HepG2 (cell line): ENCODE measurements around the gene AVPR2. TPM values are rescaled to one million over a fixed set of nuclear protein-coding genes. Genes with fewer than 3 reads are reported as not detected.
A peak's percentile ranks its signal among the peaks of the same experiment; 100 is the strongest.

Experiments
- ATF7 ChIP-seq, 2 experiments: fragments of 450-650 bp in 1 of 2; sonication (generic) in 1 of 2; formaldehyde crosslinking in 1 of 2; IDR thresholded peaks; 2 replicates each; pipeline versions ENCODE4 v1.4.0 to v1.6.1; 2016 to 2020; ENCODE audit warnings: antibody characterized with exemption in 1 of 2, mild to moderate bottlenecking in 1 of 2, missing genetic modification reagents in 1 of 2
- BHLHE40 ChIP-seq: IDR thresholded peaks from 2 replicates; pipeline ENCODE4 v1.6.1; 2011; ENCODE audit warnings: low read length, improper control_type of control experiment
- CEBPB ChIP-seq: IDR thresholded peaks from 2 replicates; pipeline ENCODE4 v1.6.1; 2011; ENCODE audit warnings: low read depth, low read length, improper control_type of control experiment, borderline replicate concordance
- CREM ChIP-seq, 2 experiments: sonication (generic) in 1 of 2; formaldehyde crosslinking in 1 of 2; IDR thresholded peaks; 2 replicates each; pipeline versions ENCODE4 v1.4.0 to v1.6.1; 2016 to 2020; ENCODE audit warnings: antibody characterized with exemption in 1 of 2, mild to moderate bottlenecking in 1 of 2, missing genetic modification reagents in 1 of 2
- EZH2 ChIP-seq: conservative IDR thresholded peaks from 2 replicates; pipeline ENCODE4 v1.6.1; 2012; ENCODE audit warnings: mild to moderate bottlenecking, low read depth, low read length, moderate library complexity
- HNF4G ChIP-seq, 2 experiments: sonication (generic) in 1 of 2; formaldehyde crosslinking in 1 of 2; IDR thresholded peaks; 2 replicates each; pipeline versions ENCODE4 v1.4.0 to v1.6.1; 2011 to 2020; ENCODE audit warnings: borderline replicate concordance in 2 of 2, low read depth in 2 of 2, mild to moderate bottlenecking in 2 of 2, low read length in 1 of 2, missing genetic modification reagents in 1 of 2, moderate library complexity in 1 of 2
- JUNB ChIP-seq: sonication (generic); formaldehyde crosslinking; IDR thresholded peaks from 2 replicates; pipeline ENCODE4 v1.8.0; 2022; ENCODE audit warnings: missing genetic modification reagents, mild to moderate bottlenecking, borderline replicate concordance
- KAT2B ChIP-seq: fragments of 150-350 bp; IDR thresholded peaks from 2 replicates; pipeline ENCODE4 v1.6.1; 2014; ENCODE audit warnings: low read depth, low read length, borderline replicate concordance
- NFE2 ChIP-seq: sonication (generic); formaldehyde crosslinking; IDR thresholded peaks from 2 replicates; pipeline ENCODE4 v1.4.0; 2020; ENCODE audit warnings: missing genetic modification reagents
- PHB2 ChIP-seq: fragments of 450-650 bp; IDR thresholded peaks from 2 replicates; pipeline ENCODE4 v1.6.1; 2018; ENCODE audit not compliant: partially characterized antibody
- SAP130 ChIP-seq: IDR thresholded peaks from 2 replicates; pipeline ENCODE4 v1.6.1; 2016; ENCODE audit warnings: low read depth
- SMARCE1 ChIP-seq: fragments of 450-650 bp; IDR thresholded peaks from 2 replicates; pipeline ENCODE4 v1.6.1; 2017; ENCODE audit warnings: borderline replicate concordance
- SSRP1 ChIP-seq: IDR thresholded peaks from 2 replicates; pipeline ENCODE4 v1.6.1; 2016; ENCODE audit warnings: control low read depth
- TCF12 ChIP-seq, 2 experiments: fragments of 450-650 bp in 1 of 2; sonication (generic) in 1 of 2; formaldehyde crosslinking in 1 of 2; IDR thresholded peaks; 2 replicates each; pipeline versions ENCODE4 v1.6.1 to v1.8.0; 2017 to 2022; ENCODE audit warnings: antibody characterized with exemption in 1 of 2, mild to moderate bottlenecking in 1 of 2, missing genetic modification reagents in 1 of 2, moderate library complexity in 1 of 2
- ZFP37 ChIP-seq: sonication (generic); formaldehyde crosslinking; IDR thresholded peaks from 2 replicates; pipeline ENCODE4 v1.4.0; 2020; ENCODE audit warnings: missing genetic modification reagents, borderline replicate concordance
- ZNF3 ChIP-seq: IDR thresholded peaks from 2 replicates; pipeline ENCODE4 v1.7.0; 2017; ENCODE audit warnings: inconsistent platforms
- ZNF383 ChIP-seq: sonication (generic); formaldehyde crosslinking; IDR thresholded peaks from 2 replicates; pipeline ENCODE4 v1.4.0; 2020; ENCODE audit warnings: missing genetic modification reagents, mild to moderate bottlenecking, borderline replicate concordance
- ZNF446 ChIP-seq: sonication (generic); formaldehyde crosslinking; IDR thresholded peaks from 2 replicates; pipeline ENCODE4 v1.5.0; 2020; ENCODE audit warnings: mild to moderate bottlenecking, missing genetic modification reagents
- ZNF883 ChIP-seq: sonication (generic); formaldehyde crosslinking; IDR thresholded peaks from 2 replicates; pipeline ENCODE4 v1.5.1; 2020; ENCODE audit warnings: mild to moderate bottlenecking, missing genetic modification reagents; ENCODE audit errors: not compliant biosample characterization
- ZSCAN29 ChIP-seq: sonication (generic); formaldehyde crosslinking; conservative IDR thresholded peaks from 2 replicates; pipeline ENCODE4 v1.4.0; 2020; ENCODE audit warnings: mild to moderate bottlenecking, missing genetic modification reagents
- polyA plus RNA-seq, 8 experiments: library from polyadenylated mRNA; depleted of rRNA in 3 of 8; stranded (reverse) in 7 of 8; unstranded in 1 of 8; fragments of >200 nt; fragmentation: Illumina TruSeq in 4 of 8; extraction: Trizol in 4 of 8; gene quantifications; 2 replicates each; pipeline versions ENCODE4 v1.2.1 to v1.2.3, GENCODE V29; 2011 to 2016; ENCODE audit warnings: low read depth in 4 of 8, missing spikeins in 1 of 8, mixed read lengths in 1 of 8; ENCODE audit not compliant: insufficient read depth in 1 of 8
- total RNA-seq, 5 experiments: library from RNA; depleted of rRNA; stranded (reverse); fragments of >200 nt; fragmentation: Illumina TruSeq; extraction: Trizol; gene quantifications; 2 replicates each; pipeline ENCODE4 v1.2.3, GENCODE V29; 2016; ENCODE audit warnings: low read depth in 1 of 5
- TF ChIP-seq, protein P1 (sequence below): sonication (generic); formaldehyde crosslinking; IDR thresholded peaks from 2 replicates; pipeline ENCODE4 v1.5.0; 2020; ENCODE audit warnings: mild to moderate bottlenecking, missing genetic modification reagents, borderline replicate concordance
- TF ChIP-seq, protein P2 (sequence below): IDR thresholded peaks from 2 replicates; pipeline ENCODE4 v1.6.1; 2016; ENCODE audit warnings: missing genetic modification reagents, missing compliant biosample characterization

AVPR2 gene
- total and polyA plus RNA-seq, 2 of the 13 experiments (the other 11 are each of a cell fraction or from before 2014, with no cell fraction given), result not detected

DNA sequence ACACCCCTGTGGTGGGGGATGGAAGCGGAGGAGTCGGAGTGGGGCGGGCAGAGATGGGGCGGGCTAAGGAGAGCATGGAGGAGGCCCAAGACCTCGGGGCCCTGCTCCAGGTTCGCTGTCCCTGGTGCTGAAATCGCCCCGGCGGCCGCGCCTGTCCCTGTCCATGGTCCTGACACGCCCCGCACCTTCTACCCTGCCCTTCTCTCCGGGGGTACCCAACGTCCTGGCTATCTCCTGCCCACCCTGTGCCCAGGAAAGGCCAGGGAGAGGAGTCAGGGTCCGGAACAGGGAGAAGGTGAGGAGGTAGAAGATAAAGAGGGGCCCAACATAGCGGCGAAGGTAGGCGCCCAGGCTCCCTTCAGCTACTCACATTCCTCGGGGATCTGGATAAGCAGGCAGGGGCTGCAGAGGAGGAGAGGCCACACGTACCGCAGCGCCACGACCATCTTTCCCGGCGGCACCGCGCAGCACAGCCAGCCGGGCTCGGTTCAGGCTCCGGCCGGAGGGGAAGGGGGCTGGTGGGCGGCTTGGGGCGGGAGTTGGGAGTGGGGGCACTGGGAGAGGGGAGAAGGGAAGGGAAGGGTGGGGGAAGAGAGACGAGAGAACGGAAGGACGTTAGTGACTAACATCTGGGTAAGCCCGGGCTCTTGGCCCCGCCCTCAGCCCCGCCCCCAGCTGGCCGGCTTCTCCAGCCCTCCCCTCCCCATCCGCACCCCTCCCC is 28.9 kb upstream of the AVPR2 start (continued):
- TF ChIP-seq, protein P1, sequence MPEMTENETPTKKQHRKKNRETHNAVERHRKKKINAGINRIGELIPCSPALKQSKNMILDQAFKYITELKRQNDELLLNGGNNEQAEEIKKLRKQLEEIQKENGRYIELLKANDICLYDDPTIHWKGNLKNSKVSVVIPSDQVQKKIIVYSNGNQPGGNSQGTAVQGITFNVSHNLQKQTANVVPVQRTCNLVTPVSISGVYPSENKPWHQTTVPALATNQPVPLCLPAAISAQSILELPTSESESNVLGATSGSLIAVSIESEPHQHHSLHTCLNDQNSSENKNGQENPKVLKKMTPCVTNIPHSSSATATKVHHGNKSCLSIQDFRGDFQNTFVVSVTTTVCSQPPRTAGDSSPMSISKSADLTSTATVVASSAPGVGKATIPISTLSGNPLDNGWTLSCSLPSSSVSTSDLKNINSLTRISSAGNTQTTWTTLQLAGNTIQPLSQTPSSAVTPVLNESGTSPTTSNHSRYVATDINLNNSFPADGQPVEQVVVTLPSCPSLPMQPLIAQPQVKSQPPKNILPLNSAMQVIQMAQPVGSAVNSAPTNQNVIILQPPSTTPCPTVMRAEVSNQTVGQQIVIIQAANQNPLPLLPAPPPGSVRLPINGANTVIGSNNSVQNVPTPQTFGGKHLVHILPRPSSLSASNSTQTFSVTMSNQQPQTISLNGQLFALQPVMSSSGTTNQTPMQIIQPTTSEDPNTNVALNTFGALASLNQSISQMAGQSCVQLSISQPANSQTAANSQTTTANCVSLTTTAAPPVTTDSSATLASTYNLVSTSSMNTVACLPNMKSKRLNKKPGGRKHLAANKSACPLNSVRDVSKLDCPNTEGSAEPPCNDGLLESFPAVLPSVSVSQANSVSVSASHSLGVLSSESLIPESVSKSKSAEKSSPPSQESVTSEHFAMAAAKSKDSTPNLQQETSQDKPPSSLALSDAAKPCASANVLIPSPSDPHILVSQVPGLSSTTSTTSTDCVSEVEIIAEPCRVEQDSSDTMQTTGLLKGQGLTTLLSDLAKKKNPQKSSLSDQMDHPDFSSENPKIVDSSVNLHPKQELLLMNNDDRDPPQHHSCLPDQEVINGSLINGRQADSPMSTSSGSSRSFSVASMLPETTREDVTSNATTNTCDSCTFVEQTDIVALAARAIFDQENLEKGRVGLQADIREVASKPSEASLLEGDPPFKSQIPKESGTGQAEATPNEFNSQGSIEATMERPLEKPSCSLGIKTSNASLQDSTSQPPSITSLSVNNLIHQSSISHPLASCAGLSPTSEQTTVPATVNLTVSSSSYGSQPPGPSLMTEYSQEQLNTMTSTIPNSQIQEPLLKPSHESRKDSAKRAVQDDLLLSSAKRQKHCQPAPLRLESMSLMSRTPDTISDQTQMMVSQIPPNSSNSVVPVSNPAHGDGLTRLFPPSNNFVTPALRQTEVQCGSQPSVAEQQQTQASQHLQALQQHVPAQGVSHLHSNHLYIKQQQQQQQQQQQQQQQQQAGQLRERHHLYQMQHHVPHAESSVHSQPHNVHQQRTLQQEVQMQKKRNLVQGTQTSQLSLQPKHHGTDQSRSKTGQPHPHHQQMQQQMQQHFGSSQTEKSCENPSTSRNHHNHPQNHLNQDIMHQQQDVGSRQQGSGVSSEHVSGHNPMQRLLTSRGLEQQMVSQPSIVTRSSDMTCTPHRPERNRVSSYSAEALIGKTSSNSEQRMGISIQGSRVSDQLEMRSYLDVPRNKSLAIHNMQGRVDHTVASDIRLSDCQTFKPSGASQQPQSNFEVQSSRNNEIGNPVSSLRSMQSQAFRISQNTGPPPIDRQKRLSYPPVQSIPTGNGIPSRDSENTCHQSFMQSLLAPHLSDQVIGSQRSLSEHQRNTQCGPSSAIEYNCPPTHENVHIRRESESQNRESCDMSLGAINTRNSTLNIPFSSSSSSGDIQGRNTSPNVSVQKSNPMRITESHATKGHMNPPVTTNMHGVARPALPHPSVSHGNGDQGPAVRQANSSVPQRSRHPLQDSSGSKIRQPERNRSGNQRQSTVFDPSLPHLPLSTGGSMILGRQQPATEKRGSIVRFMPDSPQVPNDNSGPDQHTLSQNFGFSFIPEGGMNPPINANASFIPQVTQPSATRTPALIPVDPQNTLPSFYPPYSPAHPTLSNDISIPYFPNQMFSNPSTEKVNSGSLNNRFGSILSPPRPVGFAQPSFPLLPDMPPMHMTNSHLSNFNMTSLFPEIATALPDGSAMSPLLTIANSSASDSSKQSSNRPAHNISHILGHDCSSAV (CRISPR knock-in tag), result peak; percentile 91; the same call in 1 of the 2 replicates
- TF ChIP-seq NFE2 (CRISPR knock-in tag) (peak; percentile 81), JUNB (CRISPR knock-in tag) (peak; percentile 95), SAP130 (CRISPR knock-in tag) (peak; percentile 98), ATF7 (IDR thresholded peaks at IDR 0.05) (no peak), ATF7 (CRISPR knock-in tag; IDR thresholded peaks at IDR 0.05) (peak; percentile 75), SSRP1 (no peak), ZNF383 (peak; percentile 69; the same call in 1 of the 2 replicates), SMARCE1 (no peak), EZH2 (no peak), CEBPB (no peak), CREM (IDR thresholded peaks at IDR 0.05) (no peak), CREM (CRISPR knock-in tag; IDR thresholded peaks at IDR 0.05) (peak; percentile 60), BHLHE40 (no peak), PHB2 (no peak), ZFP37 (CRISPR knock-in tag) (peak; percentile 100), TCF12 (IDR thresholded peaks at IDR 0.05) (no peak), TCF12 (CRISPR knock-in tag; IDR thresholded peaks at IDR 0.05) (peak; percentile 96), ZSCAN29 (peak; percentile 84; the same call in 1 of the 2 replicates), ZNF446 (CRISPR knock-in tag) (peak; percentile 100), ZNF3 (CRISPR knock-in tag) (peak; percentile 94), KAT2B (no peak), HNF4G (IDR thresholded peaks at IDR 0.05; ENCODE audit: borderline replicate concordance, low read depth, low read length) (no peak), HNF4G (CRISPR knock-in tag; IDR thresholded peaks at IDR 0.05; ENCODE audit: borderline replicate concordance, low read depth) (peak; percentile 92), ZNF883 (peak; percentile 100)
- TF ChIP-seq, protein P2, sequence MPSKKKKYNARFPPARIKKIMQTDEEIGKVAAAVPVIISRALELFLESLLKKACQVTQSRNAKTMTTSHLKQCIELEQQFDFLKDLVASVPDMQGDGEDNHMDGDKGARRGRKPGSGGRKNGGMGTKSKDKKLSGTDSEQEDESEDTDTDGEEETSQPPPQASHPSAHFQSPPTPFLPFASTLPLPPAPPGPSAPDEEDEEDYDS (CRISPR knock-in tag), result peak; percentile 86
